Measurements from ENCODE around the gene C11orf86.

DNA sequence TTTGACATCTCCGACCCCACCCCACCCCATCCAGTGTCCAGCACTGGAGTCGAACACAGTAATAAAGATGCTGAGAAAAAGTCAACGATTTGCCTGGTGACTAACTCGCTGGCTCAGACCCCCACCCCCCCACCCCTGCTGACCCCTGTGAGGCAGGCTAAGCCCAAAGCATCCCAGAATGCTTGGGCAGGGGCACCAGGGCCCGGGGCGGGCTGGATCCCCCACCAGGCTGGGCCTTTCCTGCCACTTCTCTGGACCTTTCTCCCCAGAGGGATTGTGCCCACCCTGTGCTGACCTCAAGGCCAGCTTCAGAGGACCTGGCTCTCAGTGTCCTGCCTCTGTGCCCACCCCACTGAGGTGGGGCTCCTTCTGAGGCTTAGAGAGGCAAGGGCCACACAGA is 1.8 kb downstream of the C11orf86 start:
- TF ChIP-seq POLR2A (IDR thresholded peaks at IDR 0.05): no peak
- TF ChIP-seq, protein P1, sequence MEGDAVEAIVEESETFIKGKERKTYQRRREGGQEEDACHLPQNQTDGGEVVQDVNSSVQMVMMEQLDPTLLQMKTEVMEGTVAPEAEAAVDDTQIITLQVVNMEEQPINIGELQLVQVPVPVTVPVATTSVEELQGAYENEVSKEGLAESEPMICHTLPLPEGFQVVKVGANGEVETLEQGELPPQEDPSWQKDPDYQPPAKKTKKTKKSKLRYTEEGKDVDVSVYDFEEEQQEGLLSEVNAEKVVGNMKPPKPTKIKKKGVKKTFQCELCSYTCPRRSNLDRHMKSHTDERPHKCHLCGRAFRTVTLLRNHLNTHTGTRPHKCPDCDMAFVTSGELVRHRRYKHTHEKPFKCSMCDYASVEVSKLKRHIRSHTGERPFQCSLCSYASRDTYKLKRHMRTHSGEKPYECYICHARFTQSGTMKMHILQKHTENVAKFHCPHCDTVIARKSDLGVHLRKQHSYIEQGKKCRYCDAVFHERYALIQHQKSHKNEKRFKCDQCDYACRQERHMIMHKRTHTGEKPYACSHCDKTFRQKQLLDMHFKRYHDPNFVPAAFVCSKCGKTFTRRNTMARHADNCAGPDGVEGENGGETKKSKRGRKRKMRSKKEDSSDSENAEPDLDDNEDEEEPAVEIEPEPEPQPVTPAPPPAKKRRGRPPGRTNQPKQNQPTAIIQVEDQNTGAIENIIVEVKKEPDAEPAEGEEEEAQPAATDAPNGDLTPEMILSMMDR (IDR thresholded peaks at IDR 0.05): no peak
- TF ChIP-seq POLR2AphosphoS5 (IDR thresholded peaks at IDR 0.05; ENCODE audit: insufficient read depth in 1 of 2, low read depth in 1 of 2): no peak

Data from vagina (tissue), 2 donors.